GM19193 (cell line): ENCODE results near the gene PHEX.

ENCODE experiments used
- POLR2A ChIP-seq: IDR thresholded peaks from 4 replicates; pipeline ENCODE4 v1.6.1; 2011; ENCODE audit not compliant: insufficient read depth, insufficient read length; ENCODE audit errors: extremely low read depth

PHEX gene

GRCh38 chrX:22186165-22186564 lies 154.0 kb downstream of the PHEX start:
- TF ChIP-seq POLR2A: no peak

- TF ChIP-seq POLR2A: no peak
These were observed 160.4 kb downstream of the PHEX start for GRCh38 chrX:22192419-22193060.

GRCh38 chrX:22193851-22194659 lies 161.9 kb downstream of the PHEX start:
- TF ChIP-seq POLR2A: no peak

- no peak for TF ChIP-seq POLR2A
These were observed 162.5 kb downstream of the PHEX start for GRCh38 chrX:22194660-22194945.

GRCh38 chrX:22196149-22196548 lies 164.0 kb downstream of the PHEX start:
- TF ChIP-seq POLR2A: no peak

GRCh38 chrX:22202251-22202650 lies 170.1 kb downstream of the PHEX start:
- TF ChIP-seq POLR2A: no peak

GRCh38 chrX:22203186-22203585 lies 171.1 kb downstream of the PHEX start:
- no peak for TF ChIP-seq POLR2A

- no peak for TF ChIP-seq POLR2A
These were observed 174.7 kb downstream of the PHEX start for GRCh38 chrX:22206781-22207180.

- no peak for TF ChIP-seq POLR2A
These were observed 188.8 kb downstream of the PHEX start for GRCh38 chrX:22220941-22221340.

- no peak for TF ChIP-seq POLR2A
These were observed 202.3 kb downstream of the PHEX start for GRCh38 chrX:22234380-22234779.

- no peak for TF ChIP-seq POLR2A
These were observed 205.4 kb downstream of the PHEX start for GRCh38 chrX:22237479-22237878.

- no peak for TF ChIP-seq POLR2A
These were observed 214.5 kb downstream of the PHEX start for GRCh38 chrX:22246620-22247019.

- no peak for TF ChIP-seq POLR2A
These were observed 215.0 kb downstream of the PHEX start for GRCh38 chrX:22247169-22247568.

- TF ChIP-seq POLR2A: no peak
These were observed 216.3 kb downstream of the PHEX start for GRCh38 chrX:22248401-22248800.

- no peak for TF ChIP-seq POLR2A
These were observed 217.2 kb downstream of the PHEX start for GRCh38 chrX:22249371-22249770.

- no peak for TF ChIP-seq POLR2A
These were observed 236.6 kb downstream of the PHEX start for GRCh38 chrX:22268706-22269105.
